ENCODE results near the gene HMCN1.
A peak's percentile ranks its signal among the peaks of the same experiment; 100 is the strongest.
"Not testable (repeated sequence)": the region's sequence is repeated elsewhere in the genome, so short reads cannot be mapped to it uniquely, and the experiment has no call there.

The HMCN1 gene

GRCh38 chr1:186167096-186167668, 433.0 kb downstream of the HMCN1 start:
- DNase-seq, result no peak

GRCh38 chr1:186175588-186175987, 441.4 kb downstream of the HMCN1 start:
- DNase-seq, result no peak

GRCh38 chr1:186178426-186179043, 444.3 kb downstream of the HMCN1 start:
- no peak for DNase-seq

GRCh38 chr1:186179231-186179630, 445.0 kb downstream of the HMCN1 start:
- DNase-seq, result no peak

GRCh38 chr1:186183219-186183618, 449.0 kb downstream of the HMCN1 start:
- peak; percentile 66 for DNase-seq

- peak; percentile 9 for DNase-seq
These were observed 449.9 kb downstream of the HMCN1 start for GRCh38 chr1:186183970-186184628.

GRCh38 chr1:186186251-186186650, 452.1 kb downstream of the HMCN1 start:
- not testable (repeated sequence) for DNase-seq

GRCh38 chr1:186187601-186188000, 453.4 kb downstream of the HMCN1 start:
- DNase-seq, result no peak

- DNase-seq, result no peak
These were observed 453.9 kb downstream of the HMCN1 start for GRCh38 chr1:186188004-186188539.

- DNase-seq, result no peak
These were observed 454.5 kb downstream of the HMCN1 start for GRCh38 chr1:186188736-186189135.

- DNase-seq, result no peak
These were observed 455.0 kb downstream of the HMCN1 start for GRCh38 chr1:186189156-186189555.

GRCh38 chr1:186191511-186191910, 457.3 kb downstream of the HMCN1 start:
- DNase-seq, result no peak

GRCh38 chr1:186193224-186193623, 459.0 kb downstream of the HMCN1 start:
- no peak for DNase-seq

GRCh38 chr1:186194107-186194756, 460.0 kb downstream of the HMCN1 start:
- no peak for DNase-seq

GRCh38 chr1:186195377-186195931, 461.3 kb downstream of the HMCN1 start:
- no peak for DNase-seq

- DNase-seq, result no peak
These were observed 468.1 kb downstream of the HMCN1 start for GRCh38 chr1:186202271-186202764.

GRCh38 chr1:186202776-186203175, 468.6 kb downstream of the HMCN1 start:
- DNase-seq, result no peak

GRCh38 chr1:186206048-186206570, 471.9 kb downstream of the HMCN1 start:
- DNase-seq, result no peak

- DNase-seq, result no peak
These were observed 473.3 kb downstream of the HMCN1 start for GRCh38 chr1:186207391-186208085.

- DNase-seq, result no peak
These were observed 474.4 kb downstream of the HMCN1 start for GRCh38 chr1:186208405-186209129.

- DNase-seq, result no peak
These were observed 476.1 kb downstream of the HMCN1 start for GRCh38 chr1:186210258-186210657.
